DMS153 (cell line): Measurements from ENCODE around the gene RIC1.
"Not testable (repeated sequence)": the region's sequence is repeated elsewhere in the genome, so short reads cannot be mapped to it uniquely, and the experiment has no call there.

Experiments
- DNase-seq: peaks from one replicate; lab custom pipeline; 2025; lab: John Stamatoyannopoulos, UW

Gene RIC1

GRCh38 chr9:5721279-5722087 lies 92.6 kb downstream of the RIC1 start:
- DNase-seq, result no peak

GRCh38 chr9:5722679-5723078 lies 93.8 kb downstream of the RIC1 start:
- DNase-seq, result not testable (repeated sequence)

DNA sequence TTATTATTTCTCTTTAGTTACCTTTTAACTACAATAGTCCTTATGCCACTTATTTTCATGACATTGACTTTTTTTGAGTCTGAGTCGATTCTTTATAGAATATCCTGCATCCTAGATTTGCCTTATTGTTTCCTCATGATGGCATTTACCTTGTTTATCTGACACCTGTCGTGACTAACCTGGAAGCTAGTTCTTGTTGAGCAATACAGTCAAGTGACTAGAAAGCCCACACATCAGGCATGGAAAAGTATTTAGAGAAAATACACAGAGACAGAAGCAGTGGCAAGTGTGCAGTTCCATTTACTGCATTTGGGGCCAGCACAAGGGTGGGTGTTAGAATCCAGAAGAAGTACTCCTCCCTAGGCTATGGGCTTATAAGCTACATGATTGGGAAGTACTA lies 106.2 kb downstream of the RIC1 start:
- no peak for DNase-seq

DNA sequence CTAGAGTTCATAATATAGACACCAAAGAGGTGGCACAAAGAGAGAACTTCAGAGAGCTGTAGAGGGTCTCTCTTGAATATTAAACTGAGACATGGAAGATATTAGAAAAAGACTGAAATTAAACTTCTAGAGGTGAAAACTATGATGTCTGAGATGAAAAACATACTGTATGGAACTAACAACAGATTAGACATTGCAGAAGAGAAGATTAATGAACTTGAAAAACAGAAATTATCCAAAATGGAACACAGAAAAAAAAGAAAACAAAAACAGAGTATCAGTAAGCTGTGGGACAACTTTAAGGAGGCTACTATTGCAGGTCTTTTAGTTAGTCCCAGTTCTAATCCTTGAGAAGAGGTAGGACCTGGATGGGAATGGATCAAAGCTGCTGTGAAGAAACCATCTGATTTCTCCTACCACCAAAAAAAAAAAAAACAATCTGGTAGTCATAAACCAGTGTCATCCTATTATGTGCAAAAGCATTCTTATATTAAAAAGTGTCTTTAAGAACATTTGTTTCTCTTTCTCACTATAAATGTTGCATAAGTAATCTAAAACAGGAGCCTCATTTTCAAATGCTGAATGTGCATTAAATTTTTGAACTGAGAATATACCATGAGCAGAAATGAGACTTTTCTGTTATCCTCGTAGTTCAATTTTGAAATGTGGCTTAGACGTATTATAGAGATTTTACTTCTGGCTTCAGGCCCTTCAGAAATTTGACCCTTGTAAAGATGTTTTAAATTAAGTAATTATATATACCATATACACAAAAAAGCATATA lies 107.8 kb downstream of the RIC1 start:
- DNase-seq, result no peak

- no peak for DNase-seq
These were observed 114.2 kb downstream of the RIC1 start for GRCh38 chr9:5743109-5743508.

- DNase-seq, result no peak
These were observed 119.5 kb downstream of the RIC1 start for GRCh38 chr9:5748438-5748837.

DNA sequence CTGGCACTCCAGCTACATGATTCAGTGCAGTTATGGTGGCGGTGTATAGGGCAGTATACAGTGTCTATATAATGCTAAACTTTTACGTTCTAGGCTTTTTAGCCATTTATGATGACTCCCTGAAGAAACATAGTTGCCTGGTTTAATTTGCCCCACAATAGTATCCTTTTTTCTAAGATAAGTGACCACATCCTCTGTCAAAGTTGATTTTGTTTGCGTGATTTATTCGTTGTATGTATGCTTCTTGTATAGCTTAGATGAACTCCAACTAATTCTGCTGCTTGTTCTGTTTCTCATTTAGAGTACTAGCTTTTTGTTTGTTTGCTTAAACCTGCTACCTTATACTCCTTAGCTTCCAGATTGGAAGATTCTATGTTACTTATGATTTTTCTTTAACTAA lies 120.4 kb downstream of the RIC1 start:
- DNase-seq, result no peak

- no peak for DNase-seq
These were observed 121.7 kb downstream of the RIC1 start for GRCh38 chr9:5750569-5750968.

GRCh38 chr9:5756633-5757032 lies 127.7 kb downstream of the RIC1 start:
- DNase-seq, result no peak

GRCh38 chr9:5760338-5760737 lies 131.4 kb downstream of the RIC1 start:
- DNase-seq, result no peak

DNA sequence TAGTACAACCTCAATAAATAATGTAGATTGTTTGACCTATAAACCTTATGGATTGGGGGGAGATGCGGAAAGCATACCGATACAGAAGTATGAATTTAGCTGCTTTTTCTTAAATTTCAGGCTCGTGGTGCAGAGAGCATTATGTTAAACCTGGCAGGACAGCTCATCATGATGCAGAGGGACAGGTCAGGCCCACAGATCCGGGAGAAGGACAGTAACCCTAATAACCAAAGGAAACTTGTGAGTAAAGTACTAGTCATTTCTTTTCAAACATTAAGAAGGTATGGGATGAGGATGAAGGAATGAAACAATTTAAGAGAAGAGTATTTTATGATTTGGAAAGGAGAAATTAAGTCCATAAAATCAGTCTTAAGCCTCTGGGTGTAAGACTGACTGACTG lies 133.5 kb downstream of the RIC1 start:
- DNase-seq, result no peak

GRCh38 chr9:5764130-5764868 lies 135.4 kb downstream of the RIC1 start:
- DNase-seq, result no peak

- no peak for DNase-seq
These were observed 139.3 kb downstream of the RIC1 start for GRCh38 chr9:5767968-5768932.

- no peak for DNase-seq
These were observed 144.6 kb downstream of the RIC1 start for GRCh38 chr9:5773324-5773999.

GRCh38 chr9:5778805-5779204 lies 149.9 kb downstream of the RIC1 start:
- DNase-seq, result no peak

DNA sequence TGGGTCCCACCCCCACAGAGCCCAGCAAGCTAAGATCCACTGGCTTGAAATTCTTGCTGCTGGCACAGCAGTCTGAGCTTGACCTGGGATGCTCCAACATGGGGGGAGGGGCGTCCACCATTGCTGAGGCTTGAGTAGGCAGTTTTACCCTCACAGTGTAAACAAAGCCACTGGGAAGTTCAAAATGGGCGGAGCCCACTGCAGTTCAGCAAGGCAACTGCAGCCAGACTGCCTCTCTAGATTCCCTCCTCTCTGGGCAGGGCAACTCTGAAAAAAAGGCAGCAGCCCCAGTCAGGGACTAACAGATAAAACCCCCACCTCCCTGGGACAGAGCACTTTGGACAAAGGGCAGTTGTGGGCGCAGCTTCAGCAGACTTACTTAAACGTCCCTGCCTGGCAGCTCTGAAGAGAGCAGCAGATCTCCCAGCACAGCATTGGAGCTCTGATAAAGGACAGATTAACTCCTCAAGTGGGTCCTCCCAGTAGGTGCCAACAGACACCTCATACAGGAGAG lies 150.9 kb downstream of the RIC1 start:
- not testable (repeated sequence) for DNase-seq

DNA sequence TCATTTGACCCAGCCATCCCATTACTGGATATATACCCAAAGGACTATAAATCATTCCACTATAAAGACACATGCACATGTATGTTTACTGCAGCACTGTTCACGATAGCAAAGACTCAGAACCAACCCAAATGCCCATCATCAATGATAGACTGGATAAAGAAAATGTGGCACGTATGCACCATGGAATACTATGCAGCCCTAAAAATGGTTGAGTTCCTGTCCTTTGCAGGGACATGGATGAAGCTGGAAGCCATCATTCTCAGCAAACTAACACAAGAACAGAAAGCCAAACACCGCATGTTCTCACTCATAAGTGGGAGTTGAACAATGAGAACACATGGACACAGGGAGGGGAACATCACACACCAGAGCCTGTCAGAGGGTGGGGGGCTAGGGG lies 154.5 kb downstream of the RIC1 start:
- not testable (repeated sequence) for DNase-seq

DNA sequence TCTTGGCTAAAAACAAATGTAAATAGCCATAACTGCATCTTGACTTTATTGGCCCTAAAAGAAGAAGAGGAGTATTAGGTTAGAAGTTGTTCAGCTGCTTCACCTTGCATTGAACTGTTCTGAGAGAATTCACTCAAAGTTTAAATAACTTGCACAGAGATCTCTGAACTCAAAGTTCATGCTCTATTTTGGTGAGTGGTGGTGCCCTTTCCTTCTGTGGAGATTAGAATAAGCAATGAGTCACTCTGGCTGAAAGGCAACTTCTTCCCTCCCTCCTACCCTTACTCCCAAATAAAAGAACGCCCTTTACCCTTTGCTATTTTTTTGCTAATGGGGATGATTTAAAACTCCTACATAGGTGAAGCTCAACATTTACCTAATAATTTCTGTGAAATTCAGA lies 155.1 kb downstream of the RIC1 start:
- DNase-seq, result no peak

DNA sequence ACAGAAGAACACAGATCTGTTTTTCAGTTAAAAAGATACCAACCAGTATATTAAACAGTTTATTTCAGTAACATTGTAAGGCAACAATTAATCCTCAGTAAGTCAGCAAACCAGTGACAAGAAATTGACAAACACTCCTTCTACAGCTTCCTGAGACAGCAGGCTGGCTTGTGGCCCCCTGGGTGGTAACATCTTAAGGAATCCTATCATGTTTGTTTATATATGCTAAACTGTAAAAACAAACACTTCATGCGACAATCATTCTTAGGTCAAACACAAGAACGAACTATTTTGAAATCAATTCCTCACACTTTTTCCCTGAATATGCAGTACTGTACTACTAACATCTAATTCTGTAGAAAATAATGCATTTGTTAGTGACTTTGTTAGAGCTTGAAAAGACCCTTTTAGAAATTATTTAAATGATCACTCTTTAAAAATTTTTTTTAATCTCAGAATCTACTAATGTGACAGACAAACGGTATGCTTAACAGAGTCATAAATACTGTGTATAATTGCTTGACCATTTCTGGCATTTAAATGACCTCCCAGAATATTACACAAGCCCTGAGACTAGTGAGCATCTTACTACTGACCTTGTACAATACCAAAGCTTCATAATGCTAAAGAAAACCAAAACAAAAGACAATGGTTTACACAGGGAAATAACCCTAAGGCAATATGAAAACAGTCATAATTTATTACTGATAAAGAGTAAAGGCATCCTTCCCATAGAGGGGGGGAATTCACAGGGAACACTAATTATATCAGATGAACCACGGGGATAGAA lies 155.8 kb downstream of the RIC1 start:
- no peak for DNase-seq
